ENCODE results near the gene ANGEL1. TPM values are rescaled to one million over a fixed set of nuclear protein-coding genes. Genes with fewer than 3 reads are reported as not detected.

ANGEL1 gene
- total RNA-seq, 2 donors from 2014 or later: 10.7 to 15.3 TPM

- no peak for TF ChIP-seq CTCF (IDR thresholded peaks at IDR 0.05)
- intact Hi-C loops (cut with DNase I): no loop called here
- H3K4me1 ChIP-seq: no peaks in the 10 kb centered on the region
- no peaks in the 10 kb centered on the region for H3K9me3 ChIP-seq
- no peak overlapping the region for H3K27ac ChIP-seq
- no peak overlapping the region for H3K9ac ChIP-seq (ENCODE audit: low read depth in 2 of 2, low read length in 2 of 2)
- DNase-seq: no peak
- H3K36me3 ChIP-seq: no peaks in the 10 kb centered on the region
- H3K27me3 ChIP-seq: no peaks in the 10 kb centered on the region
- no peak overlapping the region for H3K4me3 ChIP-seq
These were observed 16.3 kb upstream of the ANGEL1 start for GRCh38 chr14:76829013-76829365.

GRCh38 chr14:76828339-76829012, 15.8 kb upstream of the ANGEL1 start:
- Histone ChIP-seq H3K27me3 (no peaks in the 10 kb centered on the region), H3K9me3 (no peaks in the 10 kb centered on the region), H3K4me1 (no peaks in the 10 kb centered on the region), H3K36me3 (no peaks in the 10 kb centered on the region), H3K27ac (no peak overlapping the region), H3K9ac (ENCODE audit: low read depth in 2 of 2, low read length in 2 of 2) (peak overlapping the region in 1 of 2 donors; percentile 19), H3K4me3 (peak overlapping the region; percentile 10)
- no peak for DNase-seq
- TF ChIP-seq CTCF (IDR thresholded peaks at IDR 0.05): no peak
- intact Hi-C loops (cut with DNase I): no loop called here

- no peaks in the 10 kb centered on the region for H3K36me3 ChIP-seq
- no peaks in the 10 kb centered on the region for H3K27me3 ChIP-seq
- DNase-seq: no peak
- no peak overlapping the region for H3K27ac ChIP-seq
- peak overlapping the region; percentile 10 for H3K4me3 ChIP-seq
- intact Hi-C loops (cut with DNase I): no loop called here
- no peaks in the 10 kb centered on the region for H3K4me1 ChIP-seq
- no peak for TF ChIP-seq CTCF (IDR thresholded peaks at IDR 0.05)
- no peaks in the 10 kb centered on the region for H3K9me3 ChIP-seq
- peak overlapping the region in 1 of 2 donors; percentile 19 for H3K9ac ChIP-seq (ENCODE audit: low read depth in 2 of 2, low read length in 2 of 2)
These were observed 15.1 kb upstream of the ANGEL1 start for GRCh38 chr14:76827696-76828296.

GRCh38 chr14:76826122-76826521, 13.4 kb upstream of the ANGEL1 start, which contains the start of gene LRRC74A:
LRRC74A (plus strand) TSS chr14:76826408; CDS start chr14:76826698, 290 bp downstream.
- H3K4me3 ChIP-seq: no peak within 1 kb of the TSS
- intact Hi-C loops (cut with DNase I): no loop called here
- H3K9me3 ChIP-seq: no peaks in the 10 kb centered on the region
- DNase-seq: no peak
- no peak for TF ChIP-seq CTCF (IDR thresholded peaks at IDR 0.05)
- H3K4me1 ChIP-seq: no peaks in the 10 kb centered on the region
- no peaks in the 10 kb centered on the region for H3K36me3 ChIP-seq
- no peak within 1 kb of the TSS for H3K27ac ChIP-seq
- H3K27me3 ChIP-seq: no peaks in the 10 kb centered on the region
- no peak within 1 kb of the TSS for H3K9ac ChIP-seq (ENCODE audit: low read depth in 2 of 2, low read length in 2 of 2)

- DNase-seq: no peak
- Histone ChIP-seq H3K4me1 (no peaks in the 10 kb centered on the region), H3K9ac (ENCODE audit: low read depth in 2 of 2, low read length in 2 of 2) (no peak overlapping the region), H3K9me3 (no peaks in the 10 kb centered on the region), H3K4me3 (no peak overlapping the region), H3K36me3 (no peaks in the 10 kb centered on the region), H3K27ac (no peak overlapping the region), H3K27me3 (no peaks in the 10 kb centered on the region)
- intact Hi-C loops (cut with DNase I): no loop called here
- no peak for TF ChIP-seq CTCF (IDR thresholded peaks at IDR 0.05)
These were observed 8.0 kb upstream of the ANGEL1 start for GRCh38 chr14:76820700-76821099.
